Calu3 (cell line): Measurements from ENCODE around the gene ZNF217. TPM values are rescaled to one million over a fixed set of nuclear protein-coding genes. Genes with fewer than 3 reads are reported as not detected.
"Not testable (repeated sequence)": the region's sequence is repeated elsewhere in the genome, so short reads cannot be mapped to it uniquely, and the experiment has no call there.

Experiments used
- BruUV-seq: library from RNA; stranded (reverse); fragments of 400-500 nt; replicated peaks from 2 replicates; lab custom pipeline; 2021; lab: Mats Ljungman, UMichigan
- CTCF ChIA-PET: fragments of 300-600 bp; sonication (Branson Sonifier 250); formaldehyde crosslinking; loops from one replicate; lab custom pipeline; 2022; ENCODE audit warnings: antibody characterized with exemption; lab: Charles Lee
- DNase-seq: peaks from one replicate; pipeline ENCODE4 v3.0.0; 2022
- H3K27ac Mint-ChIP-seq: one replicate; pipeline ENCODE4 v1.8.0; 2022; ENCODE audit warnings: mixed read lengths; ENCODE audit not compliant: unreplicated experiment
- H3K27me3 Mint-ChIP-seq: one replicate; pipeline ENCODE4 v1.8.0; 2022; ENCODE audit warnings: mixed read lengths; ENCODE audit not compliant: unreplicated experiment
- H3K36me3 Mint-ChIP-seq: one replicate; pipeline ENCODE4 v1.8.0; 2022; ENCODE audit warnings: mild to moderate bottlenecking, moderate library complexity, mixed read lengths; ENCODE audit not compliant: insufficient read depth, unreplicated experiment
- H3K4me1 Mint-ChIP-seq: one replicate; pipeline ENCODE4 v1.8.0; 2022; ENCODE audit warnings: mild to moderate bottlenecking, low read depth, mixed read lengths; ENCODE audit not compliant: unreplicated experiment
- H3K4me3 Mint-ChIP-seq: one replicate; pipeline ENCODE4 v1.8.0; 2022; ENCODE audit warnings: mild to moderate bottlenecking, low read depth, moderate library complexity, mixed read lengths; ENCODE audit not compliant: unreplicated experiment
- H3K9me3 Mint-ChIP-seq: one replicate; pipeline ENCODE4 v1.8.0; 2022; ENCODE audit warnings: low read depth, mixed read lengths; ENCODE audit not compliant: unreplicated experiment
- intact Hi-C: fragments of 100-400 bp; cut with micrococcal nuclease; formaldehyde crosslinking; loops from one replicate; pipeline ENCODE4 v1.10.0; 2022; ENCODE audit not compliant: unreplicated experiment
- total RNA-seq: library from RNA; stranded (reverse); gene quantifications from 2 replicates; pipeline ENCODE4 v1.2.3, GENCODE V29; 2022
- TF ChIP-seq, protein P1 (sequence below): fragments of 200-600 bp; IDR thresholded peaks from one replicate; pipeline ENCODE4 v1.8.0; 2022; ENCODE audit warnings: antibody characterized with exemption; ENCODE audit not compliant: unreplicated experiment

Gene ZNF217
- total RNA-seq, 1 experiment from 2014 or later: 87.3 TPM

DNA sequence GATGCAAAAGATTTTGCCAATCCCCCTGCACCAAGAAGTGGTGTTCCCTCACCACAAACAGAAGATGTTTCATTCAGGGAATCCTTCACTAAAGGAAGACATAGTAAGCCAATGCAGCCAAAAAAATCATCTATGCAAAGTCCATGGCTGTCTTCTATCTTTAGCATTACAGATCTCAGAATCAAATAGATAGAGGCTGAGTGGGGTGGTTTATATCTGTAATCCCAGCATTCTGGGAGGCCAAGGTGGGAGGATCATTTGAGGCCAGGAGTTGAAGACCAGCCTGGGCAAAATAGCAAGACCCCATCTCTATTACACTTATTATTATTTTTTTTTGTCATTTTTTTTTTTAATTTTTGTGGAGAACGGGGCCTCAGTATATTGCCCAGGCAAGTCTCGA is 32.9 kb upstream of the ZNF217 start:
- intact Hi-C loops: no loop called here
- Mint-ChIP-seq H3K27ac (no peak overlapping the region), H3K27me3 (no peaks in the 10 kb centered on the region), H3K4me1 (peaks cover 25% of the 10 kb centered on the region), H3K9me3 (no peaks in the 10 kb centered on the region), H3K36me3 (peaks cover 19% of the 10 kb centered on the region), H3K4me3 (no peak overlapping the region)
- DNase-seq: no peak
- no TSS peak for BruUV-seq
- CTCF ChIA-PET: interaction anchor here (0.7 kb wide), 1 partner anchor 25 kb away, joined by 3 read pairs; no protein-coding TSS in a partner anchor
- TF ChIP-seq, protein P1, sequence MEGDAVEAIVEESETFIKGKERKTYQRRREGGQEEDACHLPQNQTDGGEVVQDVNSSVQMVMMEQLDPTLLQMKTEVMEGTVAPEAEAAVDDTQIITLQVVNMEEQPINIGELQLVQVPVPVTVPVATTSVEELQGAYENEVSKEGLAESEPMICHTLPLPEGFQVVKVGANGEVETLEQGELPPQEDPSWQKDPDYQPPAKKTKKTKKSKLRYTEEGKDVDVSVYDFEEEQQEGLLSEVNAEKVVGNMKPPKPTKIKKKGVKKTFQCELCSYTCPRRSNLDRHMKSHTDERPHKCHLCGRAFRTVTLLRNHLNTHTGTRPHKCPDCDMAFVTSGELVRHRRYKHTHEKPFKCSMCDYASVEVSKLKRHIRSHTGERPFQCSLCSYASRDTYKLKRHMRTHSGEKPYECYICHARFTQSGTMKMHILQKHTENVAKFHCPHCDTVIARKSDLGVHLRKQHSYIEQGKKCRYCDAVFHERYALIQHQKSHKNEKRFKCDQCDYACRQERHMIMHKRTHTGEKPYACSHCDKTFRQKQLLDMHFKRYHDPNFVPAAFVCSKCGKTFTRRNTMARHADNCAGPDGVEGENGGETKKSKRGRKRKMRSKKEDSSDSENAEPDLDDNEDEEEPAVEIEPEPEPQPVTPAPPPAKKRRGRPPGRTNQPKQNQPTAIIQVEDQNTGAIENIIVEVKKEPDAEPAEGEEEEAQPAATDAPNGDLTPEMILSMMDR: no peak

DNA sequence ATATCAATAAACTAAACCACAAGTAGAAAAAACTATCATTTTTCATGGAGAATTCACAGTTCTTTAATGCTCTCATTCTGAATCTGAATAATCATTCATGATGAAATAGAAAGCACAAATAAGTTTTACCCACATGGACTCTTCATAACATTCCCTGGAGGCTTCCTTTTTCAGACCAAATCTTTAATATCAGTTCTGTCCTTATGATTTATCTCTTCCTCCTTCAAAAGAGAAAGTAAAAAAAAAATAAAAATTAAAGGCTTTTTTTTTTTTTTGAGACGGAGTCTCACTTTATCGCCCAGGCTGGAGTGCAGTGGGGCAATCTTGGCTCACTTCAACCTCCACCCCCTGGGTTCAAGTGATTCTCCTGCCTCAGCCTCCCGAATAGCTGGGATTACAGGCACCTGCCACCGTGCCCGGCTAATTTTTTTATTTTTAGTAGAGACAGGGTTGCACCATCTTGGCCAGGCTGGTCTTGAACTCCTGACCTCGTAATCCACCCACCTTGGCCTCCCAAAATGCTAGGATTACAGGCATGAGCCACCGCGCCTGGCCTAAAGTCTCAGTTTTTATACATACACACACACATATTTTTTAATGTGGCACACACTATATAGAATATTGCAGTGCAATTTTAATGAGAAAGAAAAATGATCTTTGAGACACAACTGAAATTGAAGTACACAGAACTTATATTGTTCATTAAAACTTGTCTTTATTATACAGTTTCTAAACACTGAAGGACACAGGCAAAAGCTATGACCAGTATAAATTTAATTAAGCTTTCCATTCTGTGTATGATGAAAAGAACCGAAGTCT is 31.9 kb upstream of the ZNF217 start:
- CTCF ChIA-PET: interaction anchor here (0.7 kb wide), 2 partner anchors 31 to 529 kb away, joined by 3 read pairs; no protein-coding TSS in a partner anchor

DNA sequence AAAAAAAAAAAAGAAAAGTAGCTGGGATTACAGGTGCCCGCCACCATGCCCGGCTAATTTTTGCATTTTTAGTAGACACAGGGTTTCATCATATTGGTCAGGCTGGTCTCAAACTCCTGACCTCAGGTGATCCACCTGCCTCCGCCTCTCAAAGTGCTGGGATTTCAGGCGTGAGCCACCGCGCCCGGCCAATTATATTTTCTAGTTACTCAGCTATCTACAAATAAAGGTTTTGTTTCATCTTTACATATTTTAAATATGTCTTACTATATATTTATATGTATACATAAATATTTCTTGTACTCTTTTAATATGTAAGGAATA is 31.2 kb upstream of the ZNF217 start:
- CTCF ChIA-PET: interaction anchor here (0.6 kb wide), 1 partner anchor 1890 kb away, joined by 3 read pairs; no protein-coding TSS in a partner anchor
- not testable (repeated sequence) for H3K27ac Mint-ChIP-seq, DNase-seq, H3K4me3 Mint-ChIP-seq, H3K9me3 Mint-ChIP-seq, BruUV-seq, H3K27me3 Mint-ChIP-seq
- Mint-ChIP-seq H3K36me3 (peaks cover 26% of the 10 kb centered on the region), H3K4me1 (peaks cover 34% of the 10 kb centered on the region)
- intact Hi-C loops: loop anchor here (5.0 kb wide), 4 partner anchors 32 to 292 kb away; no protein-coding TSS in a partner anchor

More for the DNA sequence above, 31.9 kb upstream of the ZNF217 start:
- Mint-ChIP-seq H3K27me3 (no peaks in the 10 kb centered on the region), H3K9me3 (no peaks in the 10 kb centered on the region), H3K4me3 (no peak overlapping the region), H3K4me1 (peaks cover 33% of the 10 kb centered on the region), H3K27ac (no peak overlapping the region), H3K36me3 (peaks cover 26% of the 10 kb centered on the region)
- TF ChIP-seq, protein P1: no peak
- intact Hi-C loops: no loop called here
- BruUV-seq: no TSS peak
- DNase-seq: no peak

DNA sequence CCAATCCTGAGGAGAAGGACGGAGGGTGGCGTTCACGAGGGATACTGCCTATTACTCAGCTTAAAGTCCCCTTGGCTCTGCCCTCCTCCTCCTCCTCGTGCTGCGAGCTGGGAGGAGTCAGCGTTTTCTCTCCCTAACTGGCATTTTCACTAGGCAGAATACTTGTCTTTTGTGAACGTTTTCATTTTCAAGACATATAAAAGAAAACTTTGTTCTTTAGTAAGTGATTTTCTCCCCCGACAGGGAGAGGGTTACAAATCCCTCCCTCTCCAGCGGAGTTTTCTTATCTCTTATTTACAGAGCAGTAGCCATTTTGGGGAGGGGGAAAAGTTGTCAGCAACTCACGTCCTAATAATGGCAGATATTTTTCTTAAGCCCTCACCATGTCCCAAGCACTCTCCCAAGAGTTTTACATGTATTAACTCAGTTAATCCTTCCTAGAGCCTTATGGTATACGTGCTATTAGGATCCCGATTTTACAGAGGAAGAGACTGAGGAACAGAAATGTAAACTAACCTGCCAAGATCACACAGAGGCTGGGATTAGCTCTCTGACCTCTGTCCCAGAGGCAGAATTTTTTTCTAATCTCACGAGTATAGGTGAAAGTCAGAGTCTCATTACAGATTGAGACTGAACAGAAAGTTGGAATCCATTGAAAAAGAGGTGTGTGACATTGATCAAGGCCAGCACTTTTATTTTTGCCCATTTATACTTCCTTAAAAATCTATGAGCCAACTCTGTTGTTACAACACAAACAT is 30.0 kb upstream of the ZNF217 start:
- BruUV-seq: TSS peak; percentile 65
- Mint-ChIP-seq H3K27ac (peak overlapping the region; percentile 99), H3K4me1 (peaks cover 40% of the 10 kb centered on the region), H3K4me3 (peak overlapping the region; percentile 67), H3K9me3 (no peaks in the 10 kb centered on the region), H3K27me3 (no peaks in the 10 kb centered on the region), H3K36me3 (peaks cover 26% of the 10 kb centered on the region)
- DNase-seq: peak; percentile 71
- TF ChIP-seq, protein P1: no peak
- intact Hi-C loops: loop anchor here (1.0 to 5.0 kb wide), 5 partner anchors 19 to 294 kb away; no protein-coding TSS in a partner anchor
- CTCF ChIA-PET: interaction anchor here (0.6 to 3.0 kb wide), 6 partner anchors 19 to 317 kb away, joined by 3 to 13 read pairs (median 6); no protein-coding TSS in a partner anchor
